Dedifferentiated amniotic fluid mesenchymal stem cell (primary cell): ENCODE measurements around the gene RNH1.

ENCODE experiments used
- DNase-seq: peaks from one replicate; pipeline ENCODE4 v3.0.0-alpha.2; 2016; ENCODE audit errors: extremely low spot score

RNH1 gene

GRCh38 chr11:459511-460220 lies 47.4 kb downstream of the RNH1 start:
- no peak for DNase-seq

DNA sequence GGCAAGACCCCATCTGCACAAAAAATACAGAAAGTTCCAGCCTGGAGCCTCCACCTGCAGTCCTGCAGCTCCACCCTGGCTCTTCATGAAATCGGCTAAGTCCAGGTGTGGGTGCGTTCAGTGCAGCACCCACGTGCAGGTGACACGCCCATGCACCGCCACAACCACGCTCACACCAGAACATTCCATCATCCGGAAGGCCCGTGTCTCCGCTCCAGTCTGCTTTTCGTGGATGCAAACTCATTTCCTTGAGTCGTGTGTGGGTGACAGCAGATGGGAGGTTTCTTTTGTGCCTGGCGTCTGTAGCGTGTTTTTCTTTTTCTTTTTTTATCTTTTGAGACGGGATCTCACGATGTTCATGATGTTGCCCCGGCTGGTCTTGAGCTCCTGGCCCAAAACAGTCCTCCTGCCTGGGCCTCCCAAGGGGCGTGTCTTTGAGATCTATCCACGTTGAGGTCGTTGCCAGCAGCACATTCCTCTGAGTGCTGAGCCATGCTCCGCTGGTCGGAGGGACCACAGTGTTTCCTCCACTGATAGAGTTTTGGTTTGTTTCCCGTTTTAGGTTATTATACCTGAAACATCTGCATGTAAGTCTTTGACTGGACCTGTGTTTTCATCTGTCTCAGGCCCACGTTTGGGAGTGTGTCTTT lies 49.8 kb downstream of the RNH1 start:
- no peak for DNase-seq

- no peak for DNase-seq
Measured at GRCh38 chr11:456533-456932, 50.5 kb downstream of the RNH1 start.

GRCh38 chr11:455566-456147 lies 51.4 kb downstream of the RNH1 start:
- no peak for DNase-seq

GRCh38 chr11:454801-455565 lies 52.1 kb downstream of the RNH1 start:
- no peak for DNase-seq

GRCh38 chr11:454043-454442 lies 53.0 kb downstream of the RNH1 start:
- no peak for DNase-seq

DNA sequence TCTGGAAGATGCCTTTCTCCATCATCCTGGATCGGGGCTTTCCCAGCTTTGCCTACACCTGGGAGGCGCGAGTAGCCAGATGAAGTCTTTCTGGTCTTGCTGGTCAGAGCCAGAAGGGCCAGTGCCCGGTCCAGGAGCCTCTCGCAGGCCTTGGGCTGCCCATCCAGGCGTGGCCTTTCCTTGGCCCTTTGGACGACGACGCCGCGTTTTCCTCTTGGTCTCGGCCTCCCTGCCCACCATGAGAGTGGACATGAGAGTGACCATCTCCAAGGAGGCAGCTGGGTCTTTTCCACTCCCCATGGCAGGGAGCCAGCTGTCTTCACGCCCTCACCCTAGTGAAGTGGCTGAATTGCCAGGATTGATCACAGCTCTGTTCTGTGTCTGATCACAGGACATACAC lies 53.5 kb downstream of the RNH1 start:
- DNase-seq, result no peak

GRCh38 chr11:452916-453527 lies 54.0 kb downstream of the RNH1 start:
- no peak for DNase-seq

- no peak for DNase-seq
Measured at GRCh38 chr11:452203-452744, 54.8 kb downstream of the RNH1 start.

GRCh38 chr11:451738-452137 lies 55.3 kb downstream of the RNH1 start:
- DNase-seq, result no peak

GRCh38 chr11:450809-451451 lies 56.1 kb downstream of the RNH1 start:
- peak; percentile 33 for DNase-seq

GRCh38 chr11:449889-450808 lies 56.9 kb downstream of the RNH1 start, which contains the start of gene PTDSS2:
TSS of gene PTDSS2 (plus strand) at chr11:450279. CDS start at chr11:450456, 177 bp downstream.
- peak; percentile 96 for DNase-seq

- DNase-seq, result peak; percentile 85
Measured at GRCh38 chr11:447923-448731, 58.9 kb downstream of the RNH1 start.

DNA sequence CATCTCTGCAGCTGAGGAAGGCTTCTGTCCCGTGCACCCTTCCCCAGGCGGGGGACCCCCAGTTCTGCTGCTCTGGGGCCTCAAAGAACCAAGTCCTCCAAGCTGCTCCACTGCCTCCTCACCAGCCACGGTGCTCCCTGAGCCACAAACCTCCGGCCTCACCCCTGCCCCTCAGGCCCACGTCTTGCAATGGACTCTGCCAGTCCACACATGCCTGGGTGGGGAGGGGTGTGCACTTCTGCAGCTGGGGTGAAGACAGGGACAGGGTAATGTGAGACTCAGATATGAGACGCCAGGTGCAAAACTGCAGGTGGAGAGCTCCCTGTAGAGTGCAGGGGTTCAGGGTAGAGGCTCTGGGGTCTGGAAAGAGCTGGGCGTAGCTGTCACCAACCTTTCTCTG lies 60.2 kb downstream of the RNH1 start:
- DNase-seq, result no peak

- DNase-seq, result no peak
Measured at GRCh38 chr11:445765-446588, 61.1 kb downstream of the RNH1 start.
